Esophagus squamous epithelium (tissue), 4 donors: ENCODE results near the gene PARP15.

Source experiments
- POLR2A ChIP-seq, 4 donors: fragments of 450-650 bp; IDR thresholded peaks; one replicate each; pipeline ENCODE4 v1.6.1; 2017; ENCODE audit warnings: antibody characterized with exemption in 4 of 4, mild to moderate bottlenecking in 4 of 4, moderate library complexity in 3 of 4
- TF ChIP-seq, protein P1 (sequence below), 6 experiments: fragments of 450-650 bp in 4 of 6; fragments of 200-600 bp in 2 of 6; sonication (generic) in 2 of 6; IDR thresholded peaks; one replicate each; pipeline ENCODE4 v1.5.1; 2016 to 2019; ENCODE audit warnings: antibody characterized with exemption in 6 of 6, mild to moderate bottlenecking in 4 of 6, moderate library complexity in 4 of 6

GRCh38 chr3:122533480-122533879, 44.0 kb upstream of the PARP15 start:
- TF ChIP-seq, protein P1, sequence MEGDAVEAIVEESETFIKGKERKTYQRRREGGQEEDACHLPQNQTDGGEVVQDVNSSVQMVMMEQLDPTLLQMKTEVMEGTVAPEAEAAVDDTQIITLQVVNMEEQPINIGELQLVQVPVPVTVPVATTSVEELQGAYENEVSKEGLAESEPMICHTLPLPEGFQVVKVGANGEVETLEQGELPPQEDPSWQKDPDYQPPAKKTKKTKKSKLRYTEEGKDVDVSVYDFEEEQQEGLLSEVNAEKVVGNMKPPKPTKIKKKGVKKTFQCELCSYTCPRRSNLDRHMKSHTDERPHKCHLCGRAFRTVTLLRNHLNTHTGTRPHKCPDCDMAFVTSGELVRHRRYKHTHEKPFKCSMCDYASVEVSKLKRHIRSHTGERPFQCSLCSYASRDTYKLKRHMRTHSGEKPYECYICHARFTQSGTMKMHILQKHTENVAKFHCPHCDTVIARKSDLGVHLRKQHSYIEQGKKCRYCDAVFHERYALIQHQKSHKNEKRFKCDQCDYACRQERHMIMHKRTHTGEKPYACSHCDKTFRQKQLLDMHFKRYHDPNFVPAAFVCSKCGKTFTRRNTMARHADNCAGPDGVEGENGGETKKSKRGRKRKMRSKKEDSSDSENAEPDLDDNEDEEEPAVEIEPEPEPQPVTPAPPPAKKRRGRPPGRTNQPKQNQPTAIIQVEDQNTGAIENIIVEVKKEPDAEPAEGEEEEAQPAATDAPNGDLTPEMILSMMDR (IDR thresholded peaks at IDR 0.05) = no peak
- TF ChIP-seq POLR2A (IDR thresholded peaks at IDR 0.05) = no peak
